Non-pigmented ciliary epithelial cell (primary cell): ENCODE results near the gene DIO2.

ENCODE experiments used
- DNase-seq: peaks from one replicate; pipeline ENCODE4 v3.0.0-alpha.2; 2010; ENCODE audit warnings: low read depth

The DIO2 gene

DNA sequence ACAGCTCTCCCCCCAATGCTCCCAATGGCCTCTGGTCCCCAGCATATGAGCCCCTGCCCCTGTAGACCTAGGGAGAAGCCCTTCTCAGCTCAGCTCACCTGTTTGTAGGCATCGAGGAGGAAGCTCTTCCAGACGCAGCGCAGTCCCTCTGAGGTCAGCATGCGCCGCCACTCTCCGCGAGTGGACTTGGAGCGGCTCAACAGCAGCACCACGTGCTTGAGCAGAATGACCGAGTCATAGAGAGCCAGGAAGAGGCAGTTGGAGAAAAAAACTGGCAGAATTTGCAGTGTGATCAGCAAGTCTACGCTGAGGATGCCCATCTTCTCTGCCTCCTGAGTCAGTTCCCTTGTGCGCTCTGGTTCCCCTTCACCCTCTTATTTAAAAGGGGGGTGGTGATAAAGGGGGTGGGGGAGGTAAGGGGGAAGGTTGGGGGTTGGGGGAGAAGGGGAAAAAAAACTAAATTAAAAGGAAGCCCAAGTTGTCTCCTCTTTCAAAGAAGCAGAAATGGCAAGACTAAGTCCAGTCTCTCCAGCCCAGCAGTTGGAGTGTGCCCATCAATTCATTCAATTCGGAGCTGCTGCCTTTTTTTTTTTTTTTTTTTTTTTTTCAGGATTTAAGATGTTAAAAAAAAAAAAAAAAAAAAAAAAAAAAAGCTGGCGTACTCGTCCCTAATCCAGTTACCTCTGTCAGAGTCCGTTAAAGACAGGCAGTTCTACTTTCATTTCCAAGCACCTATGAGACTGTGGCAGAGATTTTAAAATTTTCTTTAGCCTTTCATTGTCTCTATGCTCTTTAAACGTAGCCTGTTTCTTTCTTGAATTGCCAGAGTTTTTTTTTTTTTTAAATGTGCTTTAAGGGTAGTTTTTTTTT lies at the start of gene DIO2:
TSS of gene DIO2 (minus strand) at position 352 of the 870 bp plus-strand sequence. CDS start at position 320, 32 bp downstream.
- DNase-seq: no peak

DNA sequence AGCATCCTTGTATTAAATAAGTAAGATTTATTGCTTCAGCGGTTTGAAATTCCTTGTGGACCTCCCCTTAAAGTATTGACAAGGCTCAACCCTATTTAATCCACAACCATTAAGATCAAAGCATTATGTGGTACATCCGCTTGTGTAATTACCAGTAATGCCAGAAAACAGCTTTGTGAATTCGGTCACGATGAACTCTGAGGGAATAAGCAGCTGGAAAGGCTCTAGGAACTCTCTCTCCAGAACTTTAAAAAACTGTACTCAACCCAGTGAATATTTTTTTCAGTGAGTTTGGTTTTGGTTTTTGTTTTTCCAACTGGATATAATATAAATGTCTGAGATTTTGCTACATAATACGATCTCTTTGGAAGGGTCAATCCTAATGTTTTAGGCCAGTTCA lies 49.3 kb upstream of the DIO2 start:
- DNase-seq: no peak

DNA sequence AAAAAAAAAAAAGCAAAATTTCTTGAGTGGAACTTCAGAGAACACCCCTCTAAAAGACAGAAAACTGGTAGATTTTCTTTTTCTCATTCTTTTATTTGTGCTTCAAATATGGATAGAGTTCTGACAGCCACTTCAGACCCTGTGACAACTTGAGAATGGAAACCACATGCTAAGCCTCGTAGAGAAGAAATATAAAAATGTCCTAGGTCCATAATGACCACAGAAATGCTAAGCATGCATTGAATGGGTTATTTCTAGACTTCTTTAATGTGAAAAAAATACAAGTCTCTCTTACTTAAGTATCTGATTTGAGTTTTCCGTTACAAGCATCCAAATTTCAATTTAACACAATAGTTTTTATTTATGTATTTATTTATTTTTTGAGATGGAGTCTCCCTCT lies 28.3 kb upstream of the DIO2 start:
- no peak for DNase-seq

DNA sequence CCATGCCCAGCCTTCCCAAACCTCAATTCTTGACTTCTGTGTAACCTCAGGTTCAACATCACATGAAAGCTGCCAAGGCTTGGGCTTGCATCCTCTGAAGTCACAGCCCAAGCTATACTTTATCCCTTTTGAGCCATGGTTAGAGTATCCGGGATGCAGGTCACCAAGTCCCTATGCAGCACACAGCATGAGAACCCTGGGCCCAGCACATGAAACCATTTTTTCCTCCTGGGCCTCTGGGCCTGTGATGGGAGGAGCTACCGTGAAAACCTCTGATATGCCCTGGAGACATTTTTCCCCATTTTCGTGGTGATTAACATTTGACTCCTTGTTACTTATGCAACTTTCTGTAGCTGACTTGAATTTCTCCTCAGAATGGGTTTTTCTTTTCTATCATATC lies 25.8 kb upstream of the DIO2 start:
- DNase-seq: no peak

- DNase-seq: no peak
Observed at GRCh38 chr14:80233470-80234089, 22.3 kb upstream of the DIO2 start.

GRCh38 chr14:80231702-80232101 lies 20.4 kb upstream of the DIO2 start:
- DNase-seq: no peak

- DNase-seq: no peak
Observed at GRCh38 chr14:80223696-80224465, 12.6 kb upstream of the DIO2 start.

DNA sequence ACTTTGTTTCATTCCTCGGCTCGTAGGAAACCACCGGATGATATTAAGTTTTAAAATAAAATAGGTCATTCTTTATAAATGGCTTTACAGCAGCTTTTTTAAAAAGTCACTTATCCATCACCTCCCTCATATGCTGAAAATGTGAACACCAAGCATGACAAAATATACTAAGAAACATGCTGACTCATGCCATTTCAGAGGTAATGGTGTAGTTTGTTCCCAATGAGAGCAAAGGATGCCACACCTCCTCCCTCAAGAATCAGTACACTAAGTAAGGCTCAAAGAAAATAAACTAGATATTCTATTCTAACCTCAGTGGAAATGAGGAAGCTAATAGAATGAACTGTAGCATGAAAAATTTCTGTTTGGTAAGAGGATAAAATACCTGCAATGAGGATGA lies 5.5 kb upstream of the DIO2 start:
- no peak for DNase-seq

GRCh38 chr14:80215756-80216581 lies 4.7 kb upstream of the DIO2 start:
- DNase-seq: no peak

- DNase-seq: no peak
Observed at GRCh38 chr14:80215081-80215480, 3.8 kb upstream of the DIO2 start.

- no peak for DNase-seq
Observed at GRCh38 chr14:80213602-80214001, 2.3 kb upstream of the DIO2 start.

DNA sequence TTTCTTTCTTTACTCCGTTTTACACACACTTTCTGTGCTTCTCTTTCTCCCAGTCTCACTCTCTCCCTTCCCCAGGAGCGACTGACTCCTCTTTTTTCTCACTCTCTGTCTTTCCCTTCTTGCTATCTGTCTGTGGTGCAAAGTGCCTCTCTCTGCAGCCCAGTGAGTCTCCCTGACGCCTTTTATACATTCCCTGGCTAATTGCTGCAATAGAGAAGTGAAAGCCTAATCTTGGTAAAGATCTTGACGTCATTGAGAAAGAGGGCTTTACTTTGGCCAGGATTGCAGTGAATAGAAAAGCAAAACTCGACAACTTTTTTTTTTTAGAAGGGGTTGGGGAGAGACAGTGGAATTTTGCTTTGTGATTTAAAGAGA lies 706 bp upstream of the DIO2 start:
- DNase-seq: no peak

- DNase-seq: no peak
Observed at GRCh38 chr14:80208461-80208860, 2.8 kb downstream of the DIO2 start.

GRCh38 chr14:80206351-80207080 lies 4.8 kb downstream of the DIO2 start:
- DNase-seq: no peak

- no peak for DNase-seq
Observed at GRCh38 chr14:80202888-80203562, 8.3 kb downstream of the DIO2 start.

DNA sequence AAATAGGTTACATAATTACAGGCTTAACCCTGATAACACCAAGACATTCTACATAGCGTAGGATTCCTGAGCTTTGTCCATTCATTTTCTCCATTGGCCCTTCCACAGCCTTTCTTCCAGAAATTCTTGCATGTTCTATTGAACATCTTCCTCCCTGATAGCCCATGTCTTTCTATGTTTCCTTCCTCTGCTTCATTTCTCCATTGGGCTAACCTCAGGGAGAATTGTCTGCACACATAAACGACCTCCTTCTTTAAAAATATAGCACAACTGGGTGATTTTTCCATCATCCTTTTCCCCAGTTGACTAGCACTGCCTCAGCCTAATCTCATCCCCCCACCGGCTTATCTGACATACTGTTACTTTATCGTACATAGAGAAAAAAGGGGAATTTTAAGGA lies 11.2 kb downstream of the DIO2 start:
- DNase-seq: no peak

GRCh38 chr14:80188571-80188970 lies 22.7 kb downstream of the DIO2 start:
- no peak for DNase-seq

- no peak for DNase-seq
Observed at GRCh38 chr14:80186301-80186800, 25.0 kb downstream of the DIO2 start.

- no peak for DNase-seq
Observed at GRCh38 chr14:80176893-80177292, 34.4 kb downstream of the DIO2 start.

GRCh38 chr14:80172375-80173051 lies 38.8 kb downstream of the DIO2 start:
- DNase-seq: no peak
